HK-2 (cell line): Measurements from ENCODE around the gene ELAPOR2.
"Not testable (repeated sequence)": the region's sequence is repeated elsewhere in the genome, so short reads cannot be mapped to it uniquely, and the experiment has no call there.

Experiments used
- DNase-seq: peaks from one replicate; pipeline ENCODE4 v3.0.0-alpha.2; 2018; ENCODE audit not compliant: unreplicated experiment

ELAPOR2 gene

GRCh38 chr7:87046456-87046855 is 13.0 kb downstream of the ELAPOR2 start:
- DNase-seq, result no peak

GRCh38 chr7:87044713-87045112 is 14.7 kb downstream of the ELAPOR2 start:
- DNase-seq, result not testable (repeated sequence)

- DNase-seq, result not testable (repeated sequence)
Measured at GRCh38 chr7:87041586-87041985, 17.9 kb downstream of the ELAPOR2 start.

GRCh38 chr7:87039691-87040299 is 19.7 kb downstream of the ELAPOR2 start:
- DNase-seq, result not testable (repeated sequence)

GRCh38 chr7:87038993-87039690 is 20.3 kb downstream of the ELAPOR2 start:
- no peak for DNase-seq

- no peak for DNase-seq
Measured at GRCh38 chr7:87036985-87037384, 22.5 kb downstream of the ELAPOR2 start.

GRCh38 chr7:87032604-87033339 is 26.7 kb downstream of the ELAPOR2 start:
- no peak for DNase-seq

GRCh38 chr7:87029078-87029477 is 30.4 kb downstream of the ELAPOR2 start:
- DNase-seq, result no peak

- no peak for DNase-seq
Measured at GRCh38 chr7:87028636-87029035, 30.8 kb downstream of the ELAPOR2 start.

- DNase-seq, result no peak
Measured at GRCh38 chr7:87027900-87028299, 31.6 kb downstream of the ELAPOR2 start.

GRCh38 chr7:87021285-87021684 is 38.2 kb downstream of the ELAPOR2 start:
- DNase-seq, result no peak

- no peak for DNase-seq
Measured at GRCh38 chr7:87016606-87017005, 42.8 kb downstream of the ELAPOR2 start.

GRCh38 chr7:87013840-87014190 is 45.6 kb downstream of the ELAPOR2 start:
- DNase-seq, result no peak

GRCh38 chr7:87013136-87013839 is 46.2 kb downstream of the ELAPOR2 start:
- DNase-seq, result no peak
